Activated CD8-positive, alpha-beta memory T cell treated with anti-CD3 and anti-CD28 coated beads, Interleukin-2, amount 50 U/mL, for 48 hours (primary cell): ENCODE results near the gene CIRBP.
"Not testable (repeated sequence)": the region's sequence is repeated elsewhere in the genome, so short reads cannot be mapped to it uniquely, and the experiment has no call there.

Experiments
- DNase-seq: peaks from one replicate; pipeline ENCODE4 v3.0.0-alpha.2; 2020

Gene CIRBP

GRCh38 chr19:1245494-1246264 lies 23.5 kb upstream of the CIRBP start:
- peak; percentile 54 for DNase-seq

- DNase-seq = not testable (repeated sequence)
Observed at GRCh38 chr19:1246265-1247087, 22.7 kb upstream of the CIRBP start.

GRCh38 chr19:1247748-1248138 lies 21.4 kb upstream of the CIRBP start:
- DNase-seq = no peak

- DNase-seq = peak; percentile 84
Observed at GRCh38 chr19:1248139-1248785, 20.9 kb upstream of the CIRBP start, which contains the start of gene MIDN. Gene MIDN, plus strand, starts transcription at chr19:1248583. Its CDS starts 1,714 bp downstream, at chr19:1250297.

GRCh38 chr19:1248786-1249297 lies 20.3 kb upstream of the CIRBP start:
- peak; percentile 93 for DNase-seq

- peak; percentile 96 for DNase-seq
Observed at GRCh38 chr19:1249298-1249989, 19.7 kb upstream of the CIRBP start.

- no peak for DNase-seq
Observed at GRCh38 chr19:1249990-1250436, 19.1 kb upstream of the CIRBP start.

- DNase-seq = no peak
Observed at GRCh38 chr19:1250437-1251260, 18.5 kb upstream of the CIRBP start.

- peak; percentile 83 for DNase-seq
Observed at GRCh38 chr19:1251330-1252220, 17.6 kb upstream of the CIRBP start.

- peak; percentile 80 for DNase-seq
Observed at GRCh38 chr19:1252221-1252820, 16.8 kb upstream of the CIRBP start.

- peak; percentile 85 for DNase-seq
Observed at GRCh38 chr19:1252821-1253513, 16.2 kb upstream of the CIRBP start.

GRCh38 chr19:1253514-1254080 lies 15.5 kb upstream of the CIRBP start:
- no peak for DNase-seq

- no peak for DNase-seq
Observed at GRCh38 chr19:1254081-1254527, 15.0 kb upstream of the CIRBP start.

- no peak for DNase-seq
Observed at GRCh38 chr19:1254530-1255185, 14.5 kb upstream of the CIRBP start.

GRCh38 chr19:1255186-1256161 lies 13.7 kb upstream of the CIRBP start:
- no peak for DNase-seq

GRCh38 chr19:1256646-1257474 lies 12.3 kb upstream of the CIRBP start:
- DNase-seq = no peak
